GM19043 (cell line): ENCODE measurements around the gene CNTNAP2.

Experiments
- ATAC-seq: cut with Tn5 transposase; IDR thresholded peaks from one replicate; pipeline ENCODE4 v1.9.1; 2021; ENCODE audit warnings: low read depth; ENCODE audit not compliant: unreplicated experiment

CNTNAP2 gene

GRCh38 chr7:148334441-148334956, 2217.9 kb downstream of the CNTNAP2 start:
- no peak for ATAC-seq

GRCh38 chr7:148334959-148335577, 2218.5 kb downstream of the CNTNAP2 start:
- no peak for ATAC-seq

- no peak for ATAC-seq
These were observed 2219.2 kb downstream of the CNTNAP2 start for GRCh38 chr7:148335790-148336189.

GRCh38 chr7:148336411-148336810, 2219.8 kb downstream of the CNTNAP2 start:
- no peak for ATAC-seq

- ATAC-seq = no peak
These were observed 2220.8 kb downstream of the CNTNAP2 start for GRCh38 chr7:148337246-148337965.

- no peak for ATAC-seq
These were observed 2221.6 kb downstream of the CNTNAP2 start for GRCh38 chr7:148337995-148338747.

- no peak for ATAC-seq
These were observed 2224.1 kb downstream of the CNTNAP2 start for GRCh38 chr7:148340438-148341280.

- ATAC-seq = no peak
These were observed 2227.8 kb downstream of the CNTNAP2 start for GRCh38 chr7:148344406-148344805.

GRCh38 chr7:148347981-148348380, 2231.4 kb downstream of the CNTNAP2 start:
- ATAC-seq = no peak

- ATAC-seq = no peak
These were observed 2231.9 kb downstream of the CNTNAP2 start for GRCh38 chr7:148348466-148348865.

GRCh38 chr7:148356303-148356702, 2239.7 kb downstream of the CNTNAP2 start:
- no peak for ATAC-seq

GRCh38 chr7:148362541-148362940, 2245.9 kb downstream of the CNTNAP2 start:
- no peak for ATAC-seq

- no peak for ATAC-seq
These were observed 2251.3 kb downstream of the CNTNAP2 start for GRCh38 chr7:148367731-148368475.

- no peak for ATAC-seq
These were observed 2252.0 kb downstream of the CNTNAP2 start for GRCh38 chr7:148368562-148368961.

GRCh38 chr7:148371280-148371937, 2254.8 kb downstream of the CNTNAP2 start:
- ATAC-seq = no peak

GRCh38 chr7:148374396-148375259, 2258.0 kb downstream of the CNTNAP2 start:
- ATAC-seq = no peak

GRCh38 chr7:148379677-148380076, 2263.1 kb downstream of the CNTNAP2 start:
- no peak for ATAC-seq
